PC-3 (cell line): ENCODE data around the gene TMEM52. TPM values are rescaled to one million over a fixed set of nuclear protein-coding genes. Genes with fewer than 3 reads are reported as not detected.
A peak's percentile ranks its signal among the peaks of the same experiment; 100 is the strongest.

Source experiments
- ATAC-seq: fragments of 200-7000 bp; cut with Tn5 transposase; 2 replicates; pipeline ENCODE4 v1.9.1; 2020; ENCODE audit warnings: mild to moderate bottlenecking, moderate library complexity
- BruUV-seq: library from RNA; stranded (reverse); fragments of 400-500 nt; replicated peaks from 2 replicates; lab custom pipeline; 2021; lab: Mats Ljungman, UMichigan
- CTCF ChIA-PET: fragments of 300-600 bp; sonication (Branson Sonifier 250); formaldehyde crosslinking; loops from one replicate; lab custom pipeline; 2022; ENCODE audit warnings: antibody characterized with exemption; lab: Charles Lee
- POLR2A ChIA-PET: fragments of 300-600 bp; sonication (Branson Sonifier 250); formaldehyde crosslinking; loops from one replicate; lab custom pipeline; 2022; ENCODE audit warnings: antibody characterized with exemption; ENCODE audit not compliant: unreplicated experiment; lab: Charles Lee
- DNase-seq: peaks from one replicate; pipeline ENCODE4 v3.0.0-alpha.2; 2015
- H2AFZ ChIP-seq: fragments of 300-600 bp; sonication (generic); 2 replicates; pipeline ENCODE4 v1.6.0; 2016; ENCODE audit warnings: antibody characterized with exemption, low read length
- H3F3A ChIP-seq: fragments of 300-600 bp; sonication (generic); one replicate; pipeline ENCODE4 v1.6.0; 2017; ENCODE audit warnings: antibody characterized with exemption, low read length, control low read depth, mild to moderate bottlenecking; ENCODE audit not compliant: unreplicated experiment
- H3K27ac ChIP-seq: fragments of 300-600 bp; sonication (generic); 2 replicates; pipeline ENCODE4 v1.5.1; 2016; ENCODE audit warnings: mild to moderate bottlenecking, low read length
- H3K27me3 ChIP-seq: fragments of 300-600 bp; sonication (generic); 2 replicates; pipeline ENCODE4 v1.6.1; 2016; ENCODE audit warnings: low read length, mixed read lengths
- H3K36me3 ChIP-seq: fragments of 300-600 bp; sonication (generic); 2 replicates; pipeline ENCODE4 v1.6.1; 2016; ENCODE audit warnings: low read depth, mixed run types, low read length, mixed read lengths
- H3K4me1 ChIP-seq: fragments of 300-600 bp; sonication (generic); 2 replicates; pipeline ENCODE4 v1.5.1; 2016; ENCODE audit warnings: low read length; ENCODE audit not compliant: insufficient read depth
- H3K4me2 ChIP-seq: fragments of 300-600 bp; sonication (generic); 2 replicates; pipeline ENCODE4 v1.6.0; 2016; ENCODE audit warnings: low read length
- H3K4me3 ChIP-seq: fragments of 300-600 bp; sonication (generic); 2 replicates; pipeline ENCODE4 v1.5.1; 2016; ENCODE audit warnings: mild to moderate bottlenecking, low read length, mixed read lengths
- H3K79me2 ChIP-seq: fragments of 300-600 bp; sonication (generic); 2 replicates; pipeline ENCODE4 v1.6.1; 2017; ENCODE audit warnings: low read length, mixed read lengths
- H3K9ac ChIP-seq: fragments of 300-600 bp; sonication (generic); 2 replicates; pipeline ENCODE4 v1.6.0; 2016; ENCODE audit warnings: mild to moderate bottlenecking, low read length
- H3K9me2 ChIP-seq: fragments of 300-600 bp; sonication (generic); replicated peaks from 2 replicates; pipeline ENCODE4 v1.6.1; 2016; ENCODE audit warnings: mixed run types, low read length, mixed read lengths
- H3K9me3 ChIP-seq: fragments of 300-600 bp; sonication (generic); 2 replicates; pipeline ENCODE4 v1.6.1; 2016; ENCODE audit warnings: low read length, mixed read lengths
- H4K20me1 ChIP-seq: fragments of 300-600 bp; sonication (generic); 2 replicates; pipeline ENCODE4 v1.6.1; 2016; ENCODE audit warnings: low read length, mixed read lengths
- EZH2 ChIP-seq: fragments of 300-600 bp; sonication (generic); IDR thresholded peaks from one replicate; pipeline ENCODE4 v1.6.1; 2017; ENCODE audit warnings: antibody characterized with exemption, mild to moderate bottlenecking, low read length; ENCODE audit not compliant: unreplicated experiment
- EZH2phosphoT487 ChIP-seq: fragments of 300-600 bp; sonication (generic); IDR thresholded peaks from 2 replicates; pipeline ENCODE4 v1.6.1; 2018; ENCODE audit warnings: mild to moderate bottlenecking, antibody characterized with exemption, low read length, borderline replicate concordance
- intact Hi-C: fragments of 100-400 bp; cut with micrococcal nuclease; formaldehyde crosslinking; loops from 2 replicates; pipeline ENCODE4 v1.9.0; 2023
- total RNA-seq: library from RNA; depleted of rRNA; stranded (reverse); fragments of >200 nt; gene quantifications from 2 replicates; pipeline ENCODE4 v1.2.3, GENCODE V29; 2014
- TF ChIP-seq, protein P1 (sequence below): fragments of 300-600 bp; sonication (generic); conservative IDR thresholded peaks from 2 replicates; pipeline ENCODE4 v1.5.1; 2017; ENCODE audit warnings: antibody characterized with exemption, low read depth, mild to moderate bottlenecking, low read length

TMEM52 gene
- total RNA-seq, 1 experiment from 2014 or later, result 22.6 TPM

DNA sequence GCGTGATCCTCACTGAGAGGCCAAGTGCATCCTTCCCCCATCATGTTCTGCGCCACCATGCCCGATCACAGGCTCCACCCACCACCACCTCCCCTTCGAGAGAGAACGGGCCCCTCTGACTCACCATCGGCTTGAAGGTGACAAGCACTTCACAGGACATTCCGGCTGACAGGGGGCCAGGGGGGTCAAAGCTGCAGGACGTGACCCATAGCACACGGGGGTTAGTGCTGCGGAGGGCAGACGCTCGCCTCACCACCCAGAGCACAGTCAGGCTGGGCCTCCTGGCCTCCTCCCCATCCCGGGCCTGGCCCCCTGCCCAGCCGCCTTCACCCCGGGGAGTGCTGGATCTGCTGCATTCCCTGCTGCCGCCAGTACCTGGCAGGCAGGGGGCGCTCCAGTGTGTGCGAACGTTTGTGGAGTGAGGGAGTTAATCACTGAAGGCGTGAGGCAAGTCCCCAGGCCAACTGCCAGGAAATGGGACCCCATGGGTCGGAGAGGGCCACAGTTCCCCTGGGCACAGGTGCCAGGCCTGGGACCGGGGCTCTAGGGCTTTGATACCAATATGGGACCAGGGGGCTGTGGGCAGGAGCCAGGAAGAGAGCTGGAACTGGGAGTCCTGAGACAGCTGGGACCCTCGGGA, 40.9 kb upstream of the TMEM52 start:
- DNase-seq, result peak; percentile 98
- no peaks in the 10 kb centered on the region for H3F3A ChIP-seq
- no peak overlapping the region for H3K27ac ChIP-seq
- ChIA-PET CTCF (interaction anchor here (0.6 to 3.4 kb wide), 8 partner anchors 12 to 180 kb away, joined by 3 to 34 read pairs (median 4); no protein-coding TSS in a partner anchor), POLR2A (interaction anchor here (0.6 kb wide), 1 partner anchor 44 kb away, joined by 6 read pairs; no protein-coding TSS in a partner anchor)
- TF ChIP-seq, protein P1, sequence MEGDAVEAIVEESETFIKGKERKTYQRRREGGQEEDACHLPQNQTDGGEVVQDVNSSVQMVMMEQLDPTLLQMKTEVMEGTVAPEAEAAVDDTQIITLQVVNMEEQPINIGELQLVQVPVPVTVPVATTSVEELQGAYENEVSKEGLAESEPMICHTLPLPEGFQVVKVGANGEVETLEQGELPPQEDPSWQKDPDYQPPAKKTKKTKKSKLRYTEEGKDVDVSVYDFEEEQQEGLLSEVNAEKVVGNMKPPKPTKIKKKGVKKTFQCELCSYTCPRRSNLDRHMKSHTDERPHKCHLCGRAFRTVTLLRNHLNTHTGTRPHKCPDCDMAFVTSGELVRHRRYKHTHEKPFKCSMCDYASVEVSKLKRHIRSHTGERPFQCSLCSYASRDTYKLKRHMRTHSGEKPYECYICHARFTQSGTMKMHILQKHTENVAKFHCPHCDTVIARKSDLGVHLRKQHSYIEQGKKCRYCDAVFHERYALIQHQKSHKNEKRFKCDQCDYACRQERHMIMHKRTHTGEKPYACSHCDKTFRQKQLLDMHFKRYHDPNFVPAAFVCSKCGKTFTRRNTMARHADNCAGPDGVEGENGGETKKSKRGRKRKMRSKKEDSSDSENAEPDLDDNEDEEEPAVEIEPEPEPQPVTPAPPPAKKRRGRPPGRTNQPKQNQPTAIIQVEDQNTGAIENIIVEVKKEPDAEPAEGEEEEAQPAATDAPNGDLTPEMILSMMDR, result peak; percentile 100
- TF ChIP-seq EZH2, result no peak
- no peak for TF ChIP-seq EZH2phosphoT487
- peaks cover 3% of the 10 kb centered on the region for H3K27me3 ChIP-seq
- H4K20me1 ChIP-seq, result no peaks in the 10 kb centered on the region
- no TSS peak for BruUV-seq
- H3K4me3 ChIP-seq, result peak overlapping the region; percentile 60
- peaks cover 12% of the 10 kb centered on the region; the same call in 1 of the 2 replicates for H3K4me1 ChIP-seq
- H2AFZ ChIP-seq, result peak overlapping the region; percentile 82
- H3K9me3 ChIP-seq, result no peaks in the 10 kb centered on the region
- ATAC-seq, result peak; percentile 95
- peak overlapping the region; percentile 90 for H3K4me2 ChIP-seq
- H3K9me2 ChIP-seq, result no peaks in the 10 kb centered on the region
- H3K9ac ChIP-seq, result no peak overlapping the region
- intact Hi-C loops, result loop anchor here (1.0 kb wide), 1 partner anchor 86 kb away; no protein-coding TSS in a partner anchor
- H3K79me2 ChIP-seq, result no peaks in the 10 kb centered on the region
- no peaks in the 10 kb centered on the region for H3K36me3 ChIP-seq

DNA sequence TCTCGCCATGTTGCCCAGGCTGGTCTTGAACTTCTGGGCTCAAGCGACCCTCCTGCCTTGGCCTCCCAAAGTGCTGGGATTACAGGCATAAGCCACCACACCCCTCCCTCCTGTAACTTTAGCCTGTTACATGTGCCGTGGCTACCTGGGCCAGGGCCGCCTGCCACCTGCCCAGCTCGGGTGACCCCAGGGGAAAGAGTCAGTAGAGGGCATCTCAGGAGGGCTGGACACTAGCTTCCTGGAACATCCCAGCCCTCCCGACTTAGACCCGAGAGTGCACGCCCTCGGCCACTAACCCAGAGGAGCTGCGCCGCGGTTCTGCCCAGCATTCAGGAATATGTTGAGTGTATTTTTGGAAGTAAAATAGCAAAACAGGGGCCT, 40.4 kb upstream of the TMEM52 start:
- Histone ChIP-seq H3K4me2 (peak overlapping the region; percentile 90), H3K9ac (no peak overlapping the region), H3K4me3 (peak overlapping the region; percentile 60), H3K27me3 (no peaks in the 10 kb centered on the region), H3K9me2 (no peaks in the 10 kb centered on the region), H3K36me3 (no peaks in the 10 kb centered on the region), H3K27ac (no peak overlapping the region), H4K20me1 (no peaks in the 10 kb centered on the region), H3K4me1 (peaks cover 12% of the 10 kb centered on the region; the same call in 1 of the 2 replicates), H2AFZ (peak overlapping the region; percentile 82), H3K9me3 (no peaks in the 10 kb centered on the region), H3F3A (no peaks in the 10 kb centered on the region), H3K79me2 (no peaks in the 10 kb centered on the region)
- TF ChIP-seq, protein P1, result no peak
- TF ChIP-seq EZH2 (no peak), EZH2phosphoT487 (no peak)
- no TSS peak for BruUV-seq
- DNase-seq (no peak), ATAC-seq (no peak)
- intact Hi-C loops, result no loop called here
- ChIA-PET POLR2A (no interaction called here), CTCF (interaction anchor here (3.4 kb wide), 1 partner anchor 85 kb away, joined by 34 read pairs; no protein-coding TSS in a partner anchor)

DNA sequence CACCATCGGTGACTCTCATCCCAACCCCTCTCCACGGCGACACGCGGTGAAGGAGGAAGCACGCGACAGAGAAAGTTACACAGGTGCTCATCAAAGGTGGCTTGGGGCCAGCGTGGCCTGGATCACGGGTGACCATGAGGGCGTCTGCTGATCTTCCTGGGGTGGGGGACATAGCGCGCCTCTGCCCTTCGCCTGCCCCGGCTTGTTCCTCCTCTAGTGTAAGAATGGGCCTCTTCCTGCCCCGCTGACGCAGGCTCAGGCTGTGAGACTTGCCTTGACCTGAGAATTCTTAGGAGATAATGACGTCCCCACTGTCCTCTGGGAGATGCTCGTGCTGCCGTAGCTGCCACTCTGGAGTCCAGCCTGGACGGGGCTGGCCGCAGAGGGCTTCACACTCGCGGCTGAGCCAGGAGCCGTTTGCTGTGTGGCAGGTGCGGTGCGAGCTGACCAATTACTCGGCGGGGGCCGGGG, 39.0 kb upstream of the TMEM52 start:
- Histone ChIP-seq H3K4me1 (peaks cover 12% of the 10 kb centered on the region; the same call in 1 of the 2 replicates), H3K9me2 (no peaks in the 10 kb centered on the region), H3K4me2 (no peak overlapping the region), H3K9me3 (no peaks in the 10 kb centered on the region), H3F3A (no peaks in the 10 kb centered on the region), H2AFZ (no peak overlapping the region), H4K20me1 (no peaks in the 10 kb centered on the region), H3K27ac (no peak overlapping the region), H3K36me3 (no peaks in the 10 kb centered on the region), H3K9ac (no peak overlapping the region), H3K79me2 (no peaks in the 10 kb centered on the region), H3K4me3 (no peak overlapping the region), H3K27me3 (no peaks in the 10 kb centered on the region)
- ChIA-PET POLR2A (no interaction called here), CTCF (no interaction called here)
- BruUV-seq, result no TSS peak
- ATAC-seq, result no peak
- TF ChIP-seq EZH2, result no peak
- TF ChIP-seq, protein P1, result no peak
- no peak for DNase-seq
- intact Hi-C loops, result no loop called here
